NCI-H1694 (cell line): ENCODE results near the gene UBQLN3.

Experiments used
- DNase-seq: peaks from one replicate; lab custom pipeline; 2025; lab: John Stamatoyannopoulos, UW

Gene UBQLN3

GRCh38 chr11:5509803-5510202 is at the start of gene UBQLN3:
UBQLN3 (minus strand) TSS chr11:5509957; CDS start chr11:5509558, 399 bp downstream.
- no peak for DNase-seq

- DNase-seq = no peak
These were observed 48.0 kb upstream of the UBQLN3 start for GRCh38 chr11:5557751-5558150.

- no peak for DNase-seq
These were observed 46.9 kb upstream of the UBQLN3 start for GRCh38 chr11:5556596-5557188.

- no peak for DNase-seq
These were observed 43.6 kb upstream of the UBQLN3 start for GRCh38 chr11:5553343-5553742.

DNA sequence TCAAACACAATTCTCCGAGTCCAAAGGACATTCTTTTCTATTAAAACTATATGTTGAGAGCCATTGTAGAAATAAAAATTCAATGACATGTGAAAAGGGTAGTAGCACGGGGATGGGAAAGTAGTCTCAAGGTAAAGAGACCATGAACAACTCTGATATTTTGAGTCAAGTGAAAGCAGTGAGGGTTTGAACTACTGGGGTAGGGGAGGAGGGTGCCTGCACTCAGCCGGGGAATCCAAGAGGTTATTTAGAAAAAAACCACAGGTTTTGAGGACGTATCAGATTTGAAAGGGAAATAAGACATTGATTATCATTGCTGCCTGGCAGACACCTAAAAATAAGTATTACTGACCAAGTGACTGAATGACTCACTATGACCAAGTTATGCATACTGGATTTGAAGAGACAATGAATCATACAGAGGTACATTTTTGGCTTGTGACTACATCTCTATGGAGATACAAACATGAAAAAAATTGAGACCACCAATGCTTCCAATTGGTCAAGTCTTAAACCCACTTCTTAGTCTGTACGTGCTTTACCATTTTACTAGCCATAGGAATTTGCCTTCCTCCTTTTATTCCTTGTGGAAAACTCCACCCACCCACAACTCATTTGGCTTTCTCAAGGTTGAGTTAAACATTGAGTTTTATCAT is 40.8 kb upstream of the UBQLN3 start:
- no peak for DNase-seq

GRCh38 chr11:5548440-5548839 is 38.7 kb upstream of the UBQLN3 start, which contains the start of gene OR52H1:
OR52H1 (minus strand) TSS chr11:5548540; CDS start chr11:5545505, 3,035 bp downstream.
- no peak for DNase-seq

GRCh38 chr11:5547982-5548381 is 38.2 kb upstream of the UBQLN3 start:
- no peak for DNase-seq

DNA sequence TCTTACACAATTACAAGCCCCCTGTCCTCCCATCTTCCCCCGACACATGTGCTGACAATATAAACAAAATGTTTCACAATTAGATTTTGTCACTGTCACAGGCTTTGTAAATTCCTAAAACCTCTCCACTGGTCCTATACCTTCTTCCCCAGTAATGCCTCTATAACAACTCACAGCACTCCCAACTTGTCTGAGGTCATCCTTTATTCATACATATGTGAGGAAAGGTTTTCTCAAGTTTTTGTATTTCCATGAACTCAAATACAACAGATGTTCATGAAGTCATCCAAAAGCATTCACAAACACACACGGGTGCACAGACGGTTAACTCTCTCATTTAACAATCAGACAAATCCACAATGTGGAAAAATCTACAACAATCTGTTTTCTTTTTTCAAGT is 36.7 kb upstream of the UBQLN3 start:
- DNase-seq = no peak

- DNase-seq = no peak
These were observed 31.7 kb upstream of the UBQLN3 start for GRCh38 chr11:5541427-5541826.

- DNase-seq = no peak
These were observed 26.7 kb upstream of the UBQLN3 start for GRCh38 chr11:5536482-5536881.

DNA sequence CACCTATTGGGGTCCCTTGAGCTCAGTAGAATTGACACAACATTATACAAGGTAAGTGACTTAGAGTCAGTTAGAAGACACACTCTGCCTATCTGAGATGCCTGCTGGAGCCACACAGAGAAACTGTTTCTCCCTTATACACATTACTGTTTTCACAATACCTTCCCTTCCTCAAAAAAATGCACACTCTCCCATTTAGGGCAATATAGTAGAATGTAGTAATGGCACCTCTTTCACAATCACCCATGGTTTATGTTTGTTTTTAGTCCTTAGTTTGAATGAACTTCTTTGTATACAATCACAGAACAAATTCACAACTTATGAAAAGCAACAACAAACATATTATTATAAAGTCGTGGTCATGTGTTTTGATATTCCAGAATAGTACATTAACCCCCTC is 24.3 kb upstream of the UBQLN3 start:
- DNase-seq = no peak

DNA sequence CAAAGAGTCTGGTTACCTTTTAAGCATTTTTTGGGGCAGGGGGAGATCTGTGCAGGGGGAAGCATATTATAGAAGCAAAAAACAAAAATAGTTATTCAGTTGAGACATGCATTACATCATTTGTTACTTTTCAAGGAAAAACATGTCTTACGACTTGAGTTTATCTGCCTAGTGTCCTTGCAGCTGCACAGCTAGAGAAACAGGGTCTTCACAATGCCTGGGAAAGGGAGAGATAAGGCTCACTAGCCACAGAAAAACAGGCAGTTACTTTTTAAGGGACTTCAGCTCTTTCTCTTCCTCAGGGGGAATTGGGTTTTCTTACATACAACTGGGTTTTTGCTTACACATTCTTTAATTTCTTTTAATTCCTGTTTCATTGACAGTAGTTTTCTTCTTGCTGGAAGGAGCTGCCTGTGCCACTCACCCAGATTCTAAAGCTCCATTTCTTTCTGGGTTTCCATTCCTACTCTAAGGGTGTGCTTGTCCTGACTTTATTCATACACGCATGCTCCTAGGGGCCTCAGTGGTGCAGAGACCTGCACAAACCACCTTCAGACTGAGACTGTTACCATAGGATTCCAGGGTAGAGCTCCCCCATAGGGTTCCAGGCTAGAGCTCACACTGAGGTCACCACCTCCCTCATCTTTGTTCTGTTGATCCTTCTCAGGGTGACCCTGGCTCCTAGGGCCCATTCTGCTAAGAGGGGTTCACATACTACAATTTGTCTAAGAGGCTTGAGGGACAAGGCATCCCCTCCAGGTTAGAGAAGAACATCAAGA is 21.5 kb upstream of the UBQLN3 start:
- no peak for DNase-seq

GRCh38 chr11:5528495-5528894 is 18.7 kb upstream of the UBQLN3 start:
- no peak for DNase-seq

DNA sequence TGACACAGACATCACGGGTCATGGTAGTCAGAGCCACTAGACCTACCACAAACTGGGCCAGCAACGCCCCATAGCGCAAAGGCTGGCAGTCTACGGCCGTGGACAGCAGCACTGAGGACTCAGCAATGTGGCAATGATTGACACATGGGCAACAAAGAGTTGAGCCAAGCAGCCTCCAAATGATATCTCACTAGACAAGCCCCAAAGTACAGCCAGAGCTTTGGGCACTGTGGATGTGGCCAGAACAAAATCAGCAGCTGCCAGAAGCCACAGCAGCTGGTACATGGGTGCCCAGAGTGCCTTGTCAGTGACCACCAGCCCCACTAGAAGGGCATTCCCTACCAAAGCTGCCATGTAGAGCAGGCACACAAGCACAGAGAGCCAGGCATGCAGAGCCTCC is 18.0 kb upstream of the UBQLN3 start:
- no peak for DNase-seq

GRCh38 chr11:5524756-5525155 is 15.0 kb upstream of the UBQLN3 start:
- DNase-seq = no peak

DNA sequence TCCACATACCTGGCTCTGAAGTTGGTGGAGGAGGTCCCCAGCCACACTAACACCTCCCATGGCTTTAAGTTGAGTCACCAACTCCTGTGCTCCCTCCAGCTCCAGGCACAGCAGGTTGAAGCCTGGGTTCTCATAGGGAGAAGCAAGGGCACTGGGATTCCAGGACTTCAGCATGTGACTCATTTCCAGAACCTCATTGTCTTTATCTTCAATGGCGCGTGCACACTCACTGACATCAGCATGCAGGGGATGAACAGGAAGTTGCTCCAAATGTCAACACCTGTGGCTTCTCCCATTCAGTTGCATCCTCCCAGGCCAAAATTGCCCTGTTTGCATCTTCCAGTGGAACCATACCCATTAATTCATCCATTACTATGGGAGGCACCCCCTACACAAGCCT is 12.6 kb upstream of the UBQLN3 start:
- DNase-seq = no peak

DNA sequence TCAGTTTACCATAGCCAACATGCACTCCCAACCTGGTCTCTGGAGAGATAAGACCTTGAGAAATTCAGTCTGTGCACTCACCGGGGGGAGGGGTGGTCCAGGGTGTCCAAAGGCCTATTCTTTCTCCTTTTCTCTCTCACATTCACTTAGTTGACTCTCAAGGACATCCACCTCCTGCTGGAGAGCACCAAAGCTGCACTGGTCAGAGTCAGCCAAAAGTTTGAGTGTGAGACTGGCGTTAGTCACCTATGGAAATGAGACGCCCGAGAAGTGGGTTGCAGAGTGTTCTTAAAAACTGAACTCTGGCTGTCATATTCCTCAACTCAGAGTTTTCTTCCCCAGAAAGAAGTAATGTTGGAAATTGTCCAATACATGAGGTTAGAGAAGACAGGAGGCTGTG is 11.8 kb upstream of the UBQLN3 start:
- no peak for DNase-seq

DNA sequence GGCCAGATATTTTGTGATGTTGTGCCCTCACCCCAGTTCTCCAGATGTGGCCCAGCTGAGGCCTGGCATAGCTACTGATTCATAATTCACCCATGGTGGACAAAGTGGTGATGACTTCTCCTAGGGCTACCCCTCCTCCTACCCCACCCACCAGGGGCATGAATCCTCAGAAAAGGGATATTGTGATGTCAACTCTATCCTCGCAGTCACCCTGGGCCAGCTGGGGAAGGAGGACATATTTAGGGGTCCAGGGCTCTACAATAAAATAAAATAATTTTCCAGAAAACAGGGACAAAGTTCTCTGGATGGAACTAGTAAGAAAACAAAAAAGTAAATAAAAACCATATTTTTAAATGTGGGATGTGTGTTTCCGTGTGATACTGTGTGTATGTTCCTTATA is 6.8 kb upstream of the UBQLN3 start, which contains the start of gene UBQLNL:
Gene UBQLNL, minus strand, starts transcription at position 101 of the 400 bp plus-strand sequence. CDS start 258 bp downstream, outside the sequence.
- DNase-seq = no peak

- no peak for DNase-seq
These were observed 5.1 kb upstream of the UBQLN3 start for GRCh38 chr11:5514841-5515240.

DNA sequence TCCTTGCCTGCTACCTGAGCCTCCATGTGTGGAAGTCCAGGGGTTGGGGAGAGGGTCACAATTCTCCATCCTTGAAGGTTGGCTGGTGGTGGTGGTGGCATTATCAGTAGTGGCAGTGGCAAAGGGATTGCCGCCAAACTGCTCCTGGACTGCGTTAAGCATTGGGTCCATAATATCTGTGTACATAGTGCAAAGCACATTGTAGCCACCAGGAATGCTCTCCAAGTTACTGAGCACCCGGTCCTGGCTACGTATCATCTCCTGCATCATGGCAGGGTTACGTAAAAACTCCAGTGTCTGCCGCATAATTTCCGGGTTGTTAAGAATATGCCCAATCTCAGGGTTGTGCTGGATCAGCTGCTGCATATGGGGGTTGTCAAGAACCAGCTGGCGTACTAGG is 1.2 kb downstream of the UBQLN3 start:
- no peak for DNase-seq

GRCh38 chr11:5507933-5508305 is 1.8 kb downstream of the UBQLN3 start:
- DNase-seq = no peak

DNA sequence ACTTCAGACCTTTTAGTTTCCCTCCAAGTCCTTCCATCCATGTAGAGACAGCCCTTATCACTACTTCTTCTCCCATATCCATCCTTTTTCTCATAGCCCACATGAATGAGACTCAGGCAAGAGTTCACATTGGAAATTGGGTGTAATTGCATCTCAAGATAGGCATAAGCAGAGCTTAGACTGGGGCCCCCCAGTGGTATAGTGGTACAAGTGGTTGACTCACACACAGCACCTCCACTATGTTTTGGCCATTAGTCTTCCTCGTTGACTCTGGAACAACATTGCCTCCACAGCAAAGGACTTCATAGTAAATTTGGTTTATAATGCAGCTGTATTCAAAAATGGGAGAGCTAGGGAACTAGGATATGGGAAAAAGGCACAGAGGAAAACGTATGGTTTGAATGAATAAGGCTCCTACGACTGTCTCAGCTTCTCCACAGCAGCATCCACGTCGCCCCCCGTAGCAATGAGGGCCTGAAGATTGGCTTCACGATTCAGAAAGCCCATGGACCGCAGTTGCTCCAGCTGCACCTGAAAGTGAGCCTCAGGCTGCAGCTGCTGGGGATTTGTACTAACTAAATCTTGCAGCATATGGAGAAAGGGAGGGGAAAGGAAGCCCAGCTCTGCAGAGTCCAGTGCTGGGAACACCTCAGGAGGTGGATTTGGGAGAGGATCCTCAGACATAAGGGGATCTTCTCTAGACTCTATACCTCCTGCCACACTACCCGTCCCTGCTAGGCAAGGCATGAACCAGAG is 2.4 kb downstream of the UBQLN3 start:
- DNase-seq = no peak
